NCI-H128 (cell line): ENCODE data around the gene KRT16.
"Not testable (repeated sequence)": the region's sequence is repeated elsewhere in the genome, so short reads cannot be mapped to it uniquely, and the experiment has no call there.

Experiments used
- DNase-seq: peaks from one replicate; lab custom pipeline; 2025; ENCODE audit not compliant: unreplicated experiment; lab: John Stamatoyannopoulos, UW

The KRT16 gene

DNA sequence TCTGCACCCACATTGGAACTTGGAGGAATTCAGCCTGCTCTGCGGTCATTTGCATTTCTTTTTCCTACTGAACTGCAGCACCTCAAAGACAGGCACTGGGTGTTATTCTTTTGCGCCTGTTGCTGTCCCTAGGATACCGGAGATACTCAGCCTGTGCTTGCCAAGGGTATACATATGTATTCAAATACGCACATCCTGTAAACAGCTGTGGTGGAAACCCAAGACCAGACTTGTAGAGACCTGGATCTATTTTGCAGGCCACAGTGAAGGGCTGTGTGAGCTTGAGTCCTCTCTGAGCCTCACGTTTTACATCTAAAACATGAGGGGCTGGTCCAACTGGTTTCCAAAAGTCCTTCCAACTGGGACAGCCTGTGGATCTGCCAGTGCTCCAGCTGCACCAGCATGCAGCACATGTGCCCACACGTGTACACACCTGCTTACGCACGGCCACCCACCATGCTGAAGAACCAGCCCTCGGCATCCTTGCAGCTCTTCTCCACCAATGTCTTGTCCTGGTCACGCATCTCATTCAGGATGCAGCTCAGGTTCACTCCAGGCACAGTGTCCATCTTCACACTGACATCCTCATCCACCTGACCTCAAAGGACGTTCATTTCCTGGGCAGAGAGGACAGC lies 16.2 kb upstream of the KRT16 start:
- not testable (repeated sequence) for DNase-seq

DNA sequence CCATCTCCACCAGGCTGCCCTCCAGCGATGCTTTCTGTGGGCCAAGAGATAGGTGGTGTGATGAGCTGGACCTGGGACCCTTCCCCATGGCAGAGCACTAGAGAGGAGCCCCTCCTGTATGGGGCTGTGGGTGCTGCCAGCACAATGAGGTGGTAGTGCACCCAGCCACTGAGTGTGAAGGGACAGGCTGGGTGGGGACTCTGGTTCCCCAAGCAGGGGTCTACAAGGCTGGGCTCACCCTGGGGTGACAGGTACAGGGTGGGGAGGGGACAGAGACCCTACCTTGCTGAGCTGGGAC lies 15.5 kb upstream of the KRT16 start:
- not testable (repeated sequence) for DNase-seq

GRCh38 chr17:41627316-41628072 lies 14.9 kb upstream of the KRT16 start:
- no peak for DNase-seq

GRCh38 chr17:41626914-41627295 lies 14.3 kb upstream of the KRT16 start:
- not testable (repeated sequence) for DNase-seq

- not testable (repeated sequence) for DNase-seq
Observed at GRCh38 chr17:41626028-41626913, 13.7 kb upstream of the KRT16 start.

GRCh38 chr17:41625602-41626001 lies 13.0 kb upstream of the KRT16 start:
- no peak for DNase-seq

DNA sequence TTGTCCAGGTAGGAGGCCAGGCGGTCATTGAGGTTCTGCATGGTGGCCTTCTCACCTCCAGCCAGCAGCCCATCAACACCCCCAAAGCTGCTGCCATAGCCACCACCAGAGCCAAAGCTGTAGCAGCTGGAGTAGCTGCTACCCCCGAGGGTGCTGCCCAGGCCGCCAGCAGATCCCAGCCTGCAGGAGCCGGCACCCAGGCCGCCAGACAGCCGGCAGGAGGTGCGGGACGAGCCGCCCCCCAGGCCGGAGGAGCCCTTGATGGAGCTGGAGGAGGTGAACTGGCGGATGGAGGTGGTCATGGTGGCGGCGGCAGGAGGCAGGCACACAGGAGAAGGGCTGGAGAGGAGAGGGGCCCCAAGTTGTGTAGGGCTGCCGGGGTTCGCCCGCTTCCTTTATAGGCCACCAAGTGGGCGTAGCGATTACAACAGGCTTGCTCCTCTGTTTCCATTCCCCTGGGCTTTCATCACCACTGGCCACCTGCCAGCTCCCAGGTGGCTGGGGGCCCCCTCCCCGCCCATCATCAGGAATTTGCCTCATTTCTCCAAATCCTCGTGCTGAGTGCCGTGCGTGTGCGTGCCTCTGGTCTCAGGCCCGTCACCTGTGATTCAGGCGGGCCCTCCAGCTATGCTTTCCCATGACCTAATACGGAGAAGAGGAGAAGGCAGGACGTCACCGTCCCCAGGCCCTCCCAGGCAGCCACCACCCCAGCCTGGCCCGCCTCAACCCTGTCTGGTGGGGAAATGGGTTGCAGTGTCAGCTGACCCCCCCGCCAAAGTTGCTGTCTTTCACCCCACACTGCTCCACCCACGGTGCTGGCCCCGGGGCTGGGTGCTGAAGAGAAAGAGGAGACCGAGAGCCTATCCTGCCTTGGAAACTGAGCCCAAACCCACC lies 11.9 kb upstream of the KRT16 start, which contains the start of gene KRT17:
TSS of gene KRT17 (minus strand) at position 368 of the 894 bp plus-strand sequence. CDS start at position 302, 66 bp downstream.
- no peak for DNase-seq

- DNase-seq = not testable (repeated sequence)
Observed at GRCh38 chr17:41623184-41623861, 10.8 kb upstream of the KRT16 start.

DNA sequence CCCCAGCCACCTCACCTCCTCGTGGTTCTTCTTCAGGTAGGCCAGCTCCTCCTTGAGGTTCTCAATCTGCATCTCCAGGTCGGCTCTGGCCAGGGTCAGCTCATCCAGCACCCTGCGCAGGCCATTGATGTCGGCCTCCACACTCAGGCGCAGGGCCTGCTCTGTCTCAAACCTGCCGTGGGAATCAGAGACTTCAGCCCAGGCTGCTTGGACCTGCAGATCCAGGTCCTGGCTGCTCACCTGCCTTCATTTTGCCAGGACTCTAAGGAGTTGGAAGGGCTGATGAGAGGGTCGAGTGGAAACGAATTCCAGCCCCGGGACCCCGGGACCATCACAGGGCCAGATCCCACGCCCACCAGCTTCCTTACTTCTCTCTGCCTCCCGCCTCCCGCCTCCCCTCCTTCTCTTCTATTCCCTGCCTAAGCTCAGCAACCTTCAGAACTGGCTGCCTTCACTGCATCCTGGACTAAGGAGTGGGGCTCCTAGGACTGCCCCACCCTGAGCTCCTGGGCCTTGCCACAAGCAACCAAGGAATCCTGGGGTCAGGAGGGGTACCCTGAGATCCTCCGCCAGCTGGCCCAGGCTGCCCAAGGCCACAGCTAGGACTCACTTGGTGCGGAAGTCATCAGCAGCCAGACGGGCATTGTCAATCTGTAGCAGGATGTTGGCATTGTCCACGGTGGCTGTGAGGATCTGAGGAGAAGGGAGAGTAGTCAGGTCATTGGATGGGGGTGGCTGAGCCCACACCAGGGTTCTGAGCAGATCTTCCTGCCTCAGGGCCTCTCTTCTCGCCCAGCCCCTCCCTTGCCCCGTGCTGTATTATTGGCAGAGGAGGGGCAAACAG lies 10.0 kb upstream of the KRT16 start:
- DNase-seq = not testable (repeated sequence)

DNA sequence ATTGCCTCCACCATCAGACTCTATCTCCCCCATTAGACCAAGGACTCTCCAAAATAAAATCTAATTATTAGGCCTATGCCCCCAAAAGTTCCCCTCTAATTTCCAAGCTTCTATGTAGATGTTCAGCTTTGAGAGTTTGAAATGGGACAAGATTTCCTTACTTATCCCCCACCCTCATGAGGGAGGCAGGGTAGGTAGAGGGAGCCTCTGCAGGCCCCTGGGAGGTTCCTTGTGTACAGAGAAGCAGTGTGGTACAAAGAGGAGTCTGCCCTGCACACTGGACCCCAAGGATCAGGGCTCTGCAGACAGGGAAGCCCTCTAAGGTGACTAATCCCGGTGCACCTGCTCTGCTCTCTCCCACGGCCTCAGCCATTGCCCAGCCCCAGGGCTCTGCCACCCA lies 9.3 kb upstream of the KRT16 start:
- no peak for DNase-seq

DNA sequence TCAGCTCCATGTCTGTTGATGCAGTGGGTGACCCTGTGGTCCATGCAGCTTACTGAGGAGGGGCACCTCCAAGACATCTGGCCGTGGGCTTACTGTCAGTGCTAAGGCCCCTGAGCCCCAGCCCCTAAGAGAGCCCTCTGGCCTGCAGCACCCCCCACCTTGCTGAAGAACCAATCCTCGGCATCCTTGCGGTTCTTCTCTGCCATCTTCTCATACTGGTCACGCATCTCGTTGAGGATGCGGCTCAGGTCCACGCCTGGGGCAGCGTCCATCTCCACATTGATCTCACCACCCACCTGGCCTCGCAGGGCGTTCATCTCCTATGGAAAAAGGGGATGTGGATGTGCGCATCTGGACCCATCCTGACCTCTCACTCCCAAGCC lies 8.9 kb upstream of the KRT16 start:
- not testable (repeated sequence) for DNase-seq

DNA sequence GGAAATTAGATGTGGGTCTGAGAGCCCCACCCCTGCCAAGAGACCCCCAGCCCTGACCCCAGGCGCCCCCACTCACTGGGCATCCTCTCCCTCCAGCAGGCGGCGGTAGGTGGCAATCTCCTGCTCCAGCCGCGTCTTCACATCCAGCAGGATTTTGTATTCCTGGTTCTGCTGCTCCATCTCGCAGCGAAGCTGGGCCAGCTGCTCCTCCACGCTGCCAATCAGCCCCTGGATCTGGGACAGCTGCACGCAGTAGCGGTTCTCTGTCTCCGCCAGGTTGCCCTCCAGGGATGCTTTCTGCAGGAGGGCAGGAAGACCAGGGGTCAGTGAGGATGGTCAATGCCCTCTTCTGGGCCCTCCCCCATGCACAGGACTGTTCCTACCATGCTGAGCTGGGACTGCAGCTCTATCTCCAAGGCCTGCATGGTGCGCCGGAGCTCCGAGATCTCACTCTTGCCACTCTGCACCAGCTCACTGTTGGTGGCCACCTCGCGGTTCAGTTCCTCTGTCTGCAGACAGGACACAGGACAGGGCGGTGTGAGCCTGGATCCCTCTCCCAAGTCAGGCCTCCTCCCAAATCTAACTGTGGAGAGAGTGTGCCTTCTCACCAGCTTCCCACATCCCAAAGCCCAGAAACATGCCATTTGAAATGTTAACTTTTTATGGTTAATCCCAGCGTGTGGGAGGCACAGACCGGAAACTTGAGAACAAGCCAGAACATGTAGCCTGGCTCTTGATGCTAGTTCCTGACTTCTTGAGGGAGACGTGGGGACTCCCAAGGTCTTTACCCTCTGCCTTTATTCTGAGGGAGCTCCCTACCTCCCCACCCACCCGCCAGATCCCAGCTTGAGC lies 8.2 kb upstream of the KRT16 start:
- no peak for DNase-seq

- not testable (repeated sequence) for DNase-seq
Observed at GRCh38 chr17:41619927-41620582, 7.5 kb upstream of the KRT16 start.

GRCh38 chr17:41619036-41619926 lies 6.7 kb upstream of the KRT16 start:
- DNase-seq = no peak

- DNase-seq = no peak
Observed at GRCh38 chr17:41618341-41619035, 5.9 kb upstream of the KRT16 start.

GRCh38 chr17:41617698-41618097 lies 5.1 kb upstream of the KRT16 start:
- DNase-seq = no peak
